D341Med (cell line): ENCODE measurements around the gene CAPG.

Source experiments
- DNase-seq: peaks from one replicate; pipeline ENCODE4 v3.0.0; 2012; ENCODE audit warnings: low spot score

The CAPG gene

DNA sequence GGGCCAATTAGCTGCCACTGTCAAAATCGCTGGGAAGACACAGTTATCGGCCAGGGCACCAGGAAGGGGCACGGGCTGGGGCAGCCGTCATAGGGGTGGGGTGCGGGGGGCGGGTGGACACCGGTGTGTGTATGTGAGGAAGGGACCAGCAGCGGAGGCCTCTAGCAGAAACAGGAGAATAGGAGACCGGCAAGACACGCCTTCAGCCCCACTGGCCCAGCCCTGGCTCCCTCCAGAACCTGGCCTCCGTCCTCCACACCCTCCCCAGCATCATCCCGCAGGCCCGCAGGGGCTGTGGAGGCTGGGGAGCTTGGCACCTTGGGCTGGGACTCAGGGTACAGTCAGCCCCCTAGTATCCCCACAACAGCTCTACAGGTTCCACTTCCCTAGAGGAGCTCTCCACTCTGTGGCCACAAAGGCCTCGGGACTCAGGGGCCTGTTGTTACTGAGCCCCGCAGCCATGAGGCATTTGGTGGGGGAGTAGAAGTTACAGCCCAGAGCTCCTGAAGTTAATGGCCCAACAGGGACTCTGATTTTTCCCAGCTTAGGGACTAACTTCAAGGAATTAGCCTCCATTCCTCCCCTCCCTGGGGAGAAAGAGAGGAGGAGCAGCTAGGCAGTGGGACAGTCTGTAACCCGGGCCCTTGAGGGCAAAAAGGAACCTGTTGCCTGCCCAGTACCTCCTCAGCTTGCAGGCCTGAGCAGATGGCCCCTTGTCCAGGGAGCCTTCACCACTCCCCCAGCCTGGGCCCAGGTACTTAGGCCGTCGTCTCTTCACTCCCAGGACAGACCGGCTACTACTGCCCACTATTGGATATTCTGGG lies 28.2 kb upstream of the CAPG start:
- DNase-seq = peak; percentile 54

DNA sequence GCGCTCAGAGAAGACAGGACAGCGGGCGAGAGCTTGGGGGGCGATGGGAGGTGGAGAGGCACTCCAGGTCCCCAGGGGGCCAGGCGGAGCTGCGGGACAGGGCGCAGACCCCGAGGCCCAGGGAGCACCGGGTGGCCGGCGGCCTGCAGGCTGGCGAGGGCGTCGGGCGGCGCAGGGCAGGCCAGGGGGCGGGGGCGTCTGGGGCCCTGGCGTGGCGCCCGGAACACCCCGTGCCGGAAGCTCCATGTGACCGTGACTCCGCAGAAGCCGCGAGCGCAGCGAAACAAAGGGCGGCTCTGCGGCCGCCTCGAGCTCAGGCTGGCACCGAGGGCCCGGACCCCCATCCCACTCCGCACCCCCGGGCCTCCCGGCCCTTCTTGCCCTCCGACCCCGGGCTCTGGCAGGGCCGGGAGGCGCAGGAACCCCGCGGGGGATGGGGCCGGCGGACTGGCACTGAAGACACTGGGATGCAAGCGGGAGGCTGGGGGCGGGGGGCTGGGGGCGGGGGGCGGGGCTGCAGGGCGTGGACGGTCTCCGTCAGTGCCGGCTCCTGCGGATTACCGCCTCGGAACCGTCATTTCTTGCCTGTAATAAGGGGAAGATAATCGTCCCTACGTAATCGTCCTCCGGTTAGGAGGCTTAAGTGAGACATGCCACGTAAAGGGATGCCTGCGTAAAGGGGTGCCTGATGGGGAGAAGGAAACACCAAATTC lies 27.5 kb upstream of the CAPG start:
- peak; percentile 94 for DNase-seq

DNA sequence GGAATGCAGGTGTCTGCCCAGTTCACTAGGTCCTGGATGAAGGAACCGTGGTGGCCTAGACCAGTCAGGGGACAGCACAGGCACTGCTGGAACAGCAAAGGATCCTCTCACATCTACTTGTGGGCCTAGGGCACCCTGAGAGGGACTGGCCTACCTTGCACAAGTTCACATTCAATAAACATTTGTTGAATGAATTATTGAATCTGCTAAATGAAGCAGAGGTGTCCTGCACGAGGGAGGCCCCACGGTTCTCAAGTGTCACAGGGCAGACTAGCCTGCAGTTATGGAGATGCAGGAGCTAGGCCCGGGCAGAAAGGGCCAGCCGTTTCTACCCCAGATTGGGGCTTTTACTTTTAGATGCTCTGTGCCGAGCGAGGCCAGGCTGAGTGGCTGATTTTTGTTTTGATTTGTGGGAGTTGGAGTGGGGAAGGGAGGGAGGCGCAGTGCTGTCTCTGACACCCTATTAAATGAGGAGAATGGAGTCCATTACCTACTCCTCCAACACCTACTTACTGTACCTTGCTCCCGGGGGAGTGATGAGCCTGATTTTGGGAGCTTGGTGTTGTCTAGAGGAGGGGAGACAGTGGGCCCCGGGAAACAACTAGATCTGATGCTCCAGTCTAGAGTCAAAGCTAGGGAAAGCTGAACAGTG lies 26.8 kb upstream of the CAPG start:
- DNase-seq = no peak

DNA sequence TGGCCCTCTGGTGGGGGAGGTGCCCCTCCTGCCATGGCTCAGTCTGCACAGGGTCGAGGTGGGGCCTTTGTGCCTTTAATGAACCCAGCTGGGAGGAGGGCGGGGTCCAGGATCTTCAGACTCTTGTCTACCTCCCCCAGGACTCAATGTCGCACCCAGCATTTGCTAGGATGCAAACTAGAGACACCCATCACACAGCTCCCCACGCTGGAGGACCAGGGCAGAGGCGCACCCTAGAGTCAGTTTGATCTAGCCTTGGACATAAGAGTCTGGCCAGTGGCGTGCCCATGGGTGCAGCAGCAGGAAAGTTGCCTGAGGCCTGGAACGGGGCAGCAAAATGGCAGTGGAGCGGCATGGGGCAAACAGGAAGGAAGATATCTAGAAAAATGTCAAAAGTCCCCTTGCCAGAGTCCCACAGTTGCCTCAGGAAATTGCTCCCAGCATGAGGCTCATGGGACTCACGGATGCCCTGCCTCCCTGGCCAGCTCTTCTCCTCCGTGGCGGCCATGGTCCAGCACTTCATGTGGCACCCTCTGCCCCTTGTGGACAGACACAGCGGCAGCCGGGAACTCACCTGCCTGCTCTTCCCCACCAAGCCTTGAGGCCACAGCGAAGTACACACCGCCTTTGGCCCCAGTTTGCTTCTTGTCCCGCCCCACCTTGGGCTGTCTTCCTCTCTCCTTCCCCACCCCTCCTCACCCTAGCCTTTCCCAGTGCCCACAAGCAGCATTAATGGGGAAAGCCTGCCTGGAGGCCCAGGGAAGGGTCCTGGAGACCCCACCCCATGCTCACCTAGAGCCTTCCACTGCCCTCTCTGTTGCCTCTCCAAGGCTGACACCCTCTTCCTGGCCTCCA lies 26.0 kb upstream of the CAPG start:
- no peak for DNase-seq

DNA sequence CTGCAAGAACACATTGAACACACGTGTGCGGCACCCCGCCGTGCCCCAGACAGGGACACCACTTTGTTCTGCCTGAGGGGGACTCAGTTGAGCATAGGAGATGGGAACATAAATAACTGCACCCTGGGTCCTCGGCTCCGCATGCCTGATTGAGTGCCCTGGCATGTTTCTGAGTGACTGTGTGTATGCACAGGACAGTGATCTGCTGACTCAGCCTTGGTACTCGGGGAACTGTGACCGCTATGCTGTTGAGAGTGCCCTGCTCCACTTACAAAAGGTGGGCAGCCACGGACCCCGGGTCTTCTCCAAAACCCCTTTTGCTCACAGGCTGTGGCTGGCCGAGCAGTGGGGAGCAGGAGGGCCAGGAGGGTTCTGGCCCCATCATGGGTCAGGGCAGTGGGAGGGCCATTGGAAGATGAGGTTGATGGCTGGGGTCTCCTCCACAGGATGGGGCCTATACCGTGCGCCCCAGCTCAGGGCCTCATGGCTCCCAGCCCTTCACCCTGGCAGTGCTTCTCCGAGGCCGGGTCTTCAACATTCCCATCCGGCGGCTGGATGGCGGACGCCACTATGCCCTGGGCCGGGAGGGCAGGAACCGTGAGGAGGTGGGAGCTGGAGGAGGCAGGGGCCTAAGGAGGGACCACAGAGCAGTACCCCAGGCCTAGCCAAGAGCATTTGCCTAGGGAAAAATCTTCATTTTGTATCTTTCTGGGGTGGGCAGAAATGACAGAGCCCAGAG lies 25.2 kb upstream of the CAPG start:
- no peak for DNase-seq

DNA sequence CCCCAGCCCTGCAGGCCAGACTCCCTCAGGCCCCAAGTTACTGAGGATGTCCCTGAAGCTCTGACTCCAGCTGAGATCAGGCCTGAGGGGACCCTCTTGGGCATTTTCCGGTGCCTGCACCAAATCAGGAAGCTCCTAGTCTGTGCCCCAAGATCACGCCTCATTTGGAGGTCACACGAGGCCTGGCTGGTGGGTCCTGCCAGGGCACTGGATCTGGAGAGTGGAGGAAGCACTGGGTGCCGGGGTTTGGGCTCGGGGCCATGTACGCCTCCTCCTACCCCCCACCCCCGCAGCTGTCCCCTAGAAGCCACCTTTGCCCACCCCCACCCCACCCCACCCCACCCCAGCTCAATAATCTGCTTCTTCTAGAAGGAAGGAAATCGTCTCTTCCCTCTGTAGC lies 24.5 kb upstream of the CAPG start:
- DNase-seq = no peak

DNA sequence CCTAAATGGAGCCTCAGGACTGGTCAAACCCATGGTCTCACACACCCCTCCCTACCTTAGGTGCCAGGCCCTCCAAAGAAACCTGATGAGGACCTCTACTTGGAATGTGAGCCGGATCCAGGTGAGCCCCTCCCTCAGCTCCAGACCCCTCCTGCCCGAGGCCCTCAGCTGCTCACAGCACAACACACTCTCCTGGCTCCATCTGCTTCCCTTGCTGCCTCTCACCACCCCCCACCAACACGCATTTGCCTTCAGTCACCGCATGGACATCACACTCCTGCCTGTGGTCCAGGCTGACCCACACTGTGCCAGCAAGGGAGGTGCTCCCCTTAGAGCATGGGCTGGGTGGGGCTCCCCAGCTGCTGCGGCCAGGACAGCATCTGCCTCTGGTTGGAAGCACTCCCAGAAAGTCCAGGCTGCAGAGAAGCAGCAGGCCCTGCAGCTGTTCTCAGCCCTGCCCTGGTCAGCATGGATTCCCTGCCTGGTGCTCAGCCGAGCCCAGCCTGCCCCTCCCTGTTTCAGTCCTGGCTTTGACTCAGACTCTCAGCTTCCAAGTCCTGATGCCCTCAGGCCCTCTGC lies 23.4 kb upstream of the CAPG start:
- no peak for DNase-seq

DNA sequence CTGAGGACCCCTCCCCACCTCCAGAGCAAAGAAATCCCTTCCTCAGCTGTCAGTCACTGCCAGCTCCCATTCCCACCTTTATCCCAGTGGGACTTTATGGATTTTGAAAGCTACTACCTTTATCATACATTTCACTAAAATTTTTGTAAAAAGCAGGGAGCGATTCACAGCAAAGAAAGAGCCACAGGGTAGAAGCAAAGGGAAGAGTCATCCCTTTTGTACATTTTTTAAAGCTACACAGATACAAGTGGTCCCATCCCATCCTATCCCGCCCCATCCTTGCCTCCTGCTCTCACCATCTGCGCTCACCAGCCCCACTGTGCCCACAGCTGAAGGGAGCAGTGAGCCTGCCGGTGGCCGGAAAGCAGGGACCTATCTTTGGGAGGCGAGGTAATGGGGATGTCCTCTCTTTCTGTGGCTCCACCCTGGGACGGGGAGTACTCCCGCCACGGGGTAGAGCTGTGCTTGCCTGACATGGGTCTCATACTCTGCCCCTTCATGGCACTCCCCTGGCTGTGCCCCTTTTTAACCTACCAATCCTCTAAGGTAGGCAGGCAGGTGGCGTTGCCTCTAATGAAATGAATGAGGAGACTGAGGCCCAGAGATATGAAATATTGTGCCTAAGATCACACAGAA lies 21.5 kb upstream of the CAPG start:
- no peak for DNase-seq

DNA sequence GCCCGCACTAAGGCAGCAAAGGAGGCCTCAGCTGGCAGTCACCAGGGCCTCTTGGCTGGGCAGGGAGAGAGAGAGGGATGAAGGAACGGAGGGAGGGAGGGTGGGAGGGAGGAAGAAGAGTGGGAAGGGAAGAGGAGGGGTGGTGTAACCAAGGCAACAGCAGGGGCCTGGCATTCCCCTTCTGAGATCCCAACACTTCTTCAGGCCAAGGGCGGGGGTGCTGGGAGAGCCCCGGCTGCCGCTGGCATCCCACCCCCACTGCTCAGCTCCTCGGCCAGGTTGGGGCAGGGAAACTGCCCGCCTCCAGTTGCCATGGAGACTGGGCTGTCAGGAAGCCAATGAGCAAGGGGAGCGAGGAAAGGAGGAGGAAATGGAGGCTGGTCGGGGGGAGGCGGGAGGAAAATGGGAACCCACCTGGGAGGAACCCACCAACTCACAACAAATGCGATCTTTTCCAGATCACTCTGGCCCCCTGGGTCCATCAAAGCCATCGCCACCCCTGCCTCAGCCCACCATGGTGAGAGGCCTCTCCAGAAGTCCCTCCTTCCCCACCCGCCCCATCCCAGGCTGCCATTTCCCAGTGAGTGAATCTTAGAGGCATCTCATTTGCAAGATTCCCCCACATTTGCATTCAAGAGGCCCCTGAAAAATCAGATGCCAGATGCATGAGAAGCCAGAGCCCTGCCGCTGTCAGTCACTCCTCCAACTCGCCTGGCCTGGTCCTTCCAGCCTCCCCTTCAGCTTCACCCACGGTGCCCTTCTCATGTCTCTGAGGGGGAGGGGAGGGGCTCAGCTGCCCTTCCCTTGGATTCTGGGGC lies 20.8 kb upstream of the CAPG start:
- no peak for DNase-seq

DNA sequence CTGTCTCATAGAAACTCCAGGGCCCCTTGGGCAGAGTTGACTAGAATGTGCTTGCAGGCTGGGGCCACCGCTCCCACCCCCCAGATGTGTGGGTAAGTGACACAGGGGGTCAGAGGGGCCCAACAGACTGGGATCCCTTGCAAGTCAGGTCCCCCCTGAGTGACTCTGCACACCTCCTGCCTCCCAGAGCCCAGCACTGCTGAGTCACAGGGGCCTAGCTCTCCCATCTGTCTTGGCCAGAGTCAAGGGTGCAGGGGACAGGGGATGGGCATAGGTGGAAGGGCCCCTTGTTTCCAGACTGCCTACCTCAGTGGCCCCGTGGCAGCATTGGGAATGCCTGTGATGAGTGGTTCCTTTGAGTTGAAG lies 19.7 kb upstream of the CAPG start:
- DNase-seq = no peak

DNA sequence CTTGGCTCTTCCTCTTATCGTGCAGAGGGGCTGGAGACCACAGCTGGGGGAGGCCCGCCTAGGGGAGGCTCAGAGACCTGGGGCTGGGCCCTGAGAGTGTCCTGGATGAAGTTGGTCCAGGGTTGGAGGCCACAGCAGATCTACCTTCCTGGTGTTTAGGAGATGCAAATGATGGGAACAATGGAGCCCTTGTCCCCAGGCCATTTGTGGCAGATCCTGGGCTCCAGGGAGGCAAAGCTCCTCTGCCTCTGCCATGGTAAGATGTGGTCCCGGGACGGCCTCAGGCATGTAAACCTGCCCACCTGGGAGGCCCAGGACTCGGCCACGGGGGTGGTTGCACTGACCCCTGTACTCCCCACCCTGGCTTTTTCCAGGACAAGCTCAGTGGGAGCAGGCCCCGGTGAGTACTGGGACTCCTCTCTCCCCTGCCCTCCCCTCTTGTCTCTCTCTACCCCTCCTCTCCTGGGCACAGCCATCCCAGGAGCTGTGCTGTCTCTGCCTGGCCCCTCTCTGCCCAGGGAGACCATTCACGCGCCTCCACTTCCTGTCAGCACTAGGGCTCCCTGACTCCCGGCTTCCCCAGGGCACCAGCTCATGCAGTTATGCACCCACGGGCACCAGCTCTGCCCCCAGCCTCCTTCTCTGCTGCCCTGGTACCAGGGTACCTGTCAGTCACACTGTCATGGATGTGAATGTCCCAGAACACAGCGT lies 19.2 kb upstream of the CAPG start:
- DNase-seq = no peak

DNA sequence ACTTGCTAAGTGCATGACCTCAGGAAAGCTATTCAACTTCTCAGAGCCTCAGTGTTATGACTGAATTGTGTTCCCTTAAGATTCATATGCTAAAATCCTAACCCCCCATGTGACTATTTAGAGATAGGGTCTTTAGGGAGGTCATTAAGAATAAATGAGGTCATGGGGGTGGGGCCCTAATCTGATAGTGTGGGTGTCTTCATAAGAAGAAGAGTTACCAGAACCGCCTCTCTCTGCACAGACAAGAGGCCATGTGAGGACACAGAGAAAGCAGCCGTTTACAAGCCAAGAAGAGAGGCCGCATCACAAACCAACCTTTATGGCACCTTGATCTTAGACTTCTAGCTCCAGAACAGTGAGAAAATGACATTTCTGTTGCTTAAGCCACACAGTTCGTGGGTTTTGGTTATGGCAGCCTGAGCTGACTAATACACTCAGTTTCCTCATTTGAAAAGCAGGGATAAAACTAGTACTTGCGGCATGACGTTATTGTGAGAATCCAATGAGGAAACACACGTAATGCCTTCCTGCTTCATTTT lies 18.2 kb upstream of the CAPG start:
- DNase-seq = no peak

DNA sequence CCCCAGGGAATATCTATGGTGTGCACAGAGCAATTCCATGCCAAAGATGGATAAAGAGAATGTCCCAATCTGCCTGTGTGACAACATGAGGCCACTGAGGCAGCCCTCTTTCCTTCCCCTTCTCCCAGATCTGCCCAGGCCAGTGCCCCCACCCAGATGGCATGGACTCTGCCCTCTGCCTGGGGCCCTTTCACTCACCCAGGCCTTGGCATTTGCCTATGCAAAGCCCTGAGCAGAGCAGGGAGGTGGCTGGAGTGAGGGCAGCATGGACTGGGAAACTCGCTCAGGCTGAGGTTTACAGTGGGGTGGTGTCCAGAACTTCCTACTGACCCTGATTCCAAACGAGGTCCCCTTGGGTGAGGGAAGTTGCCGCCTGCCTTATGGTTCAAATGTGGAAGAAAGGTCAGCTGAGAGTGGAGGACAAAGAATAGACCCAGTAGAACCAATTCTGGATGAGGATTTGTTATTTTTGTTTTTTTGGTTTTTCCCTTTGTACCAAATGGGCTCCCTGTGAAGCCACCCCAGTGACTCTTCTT lies 17.2 kb upstream of the CAPG start:
- DNase-seq = no peak

DNA sequence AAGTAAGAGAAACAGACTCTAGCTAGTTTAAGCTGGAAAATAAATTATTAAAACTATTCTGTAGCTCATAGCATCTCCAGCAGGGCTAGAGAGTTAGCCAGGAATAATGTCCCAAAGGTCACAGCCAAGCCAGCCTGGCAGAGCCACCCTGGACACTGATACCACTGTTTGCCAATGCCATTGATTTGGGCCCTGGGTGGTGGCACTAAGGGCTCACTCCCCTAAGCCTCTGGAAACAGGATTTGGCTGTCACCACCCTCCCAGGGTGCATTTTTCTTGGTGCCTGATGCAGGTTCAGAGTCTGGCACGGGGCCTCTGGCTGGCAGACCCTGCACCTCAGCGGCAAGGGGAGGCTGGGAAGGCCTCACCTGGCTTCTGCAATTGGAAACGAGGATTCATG lies 15.4 kb upstream of the CAPG start:
- DNase-seq = no peak

DNA sequence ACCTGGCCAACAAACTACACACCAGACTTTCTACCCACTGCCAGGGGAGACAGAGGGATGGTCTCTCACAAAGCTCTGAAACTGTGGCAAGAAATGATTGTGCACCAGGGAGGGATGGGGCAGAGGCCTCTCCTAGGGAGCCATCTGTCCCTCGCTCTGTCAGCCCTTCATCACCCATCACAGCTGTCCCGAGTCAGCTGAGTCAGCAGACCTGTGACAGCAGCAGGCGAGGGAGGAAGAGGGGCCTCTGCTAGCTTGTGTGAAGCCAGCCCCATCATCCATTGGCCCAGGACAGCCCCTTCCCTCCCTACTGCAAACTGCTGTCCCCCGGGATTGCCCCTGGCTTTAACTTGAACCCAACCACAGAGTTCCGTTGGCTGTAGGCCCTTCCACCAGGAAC lies 13.4 kb upstream of the CAPG start:
- no peak for DNase-seq

DNA sequence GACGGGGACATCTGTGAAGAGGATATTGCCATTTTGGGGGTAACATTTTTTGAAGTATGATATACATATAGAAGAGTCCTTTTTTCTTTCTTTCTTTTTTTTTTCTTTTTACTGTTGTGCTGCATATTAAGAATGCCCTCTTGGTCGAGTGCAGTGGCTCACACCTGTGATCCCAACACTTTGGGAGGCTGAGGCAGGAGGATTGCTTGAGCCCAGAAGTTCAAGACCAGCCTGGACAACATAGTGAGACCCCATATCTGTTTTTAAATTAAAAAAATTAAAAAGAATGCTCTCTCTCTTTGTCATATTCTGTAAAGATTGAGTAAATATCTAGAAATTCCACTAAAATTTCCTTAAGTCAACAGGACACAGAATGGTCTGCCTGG lies 11.9 kb upstream of the CAPG start:
- no peak for DNase-seq

DNA sequence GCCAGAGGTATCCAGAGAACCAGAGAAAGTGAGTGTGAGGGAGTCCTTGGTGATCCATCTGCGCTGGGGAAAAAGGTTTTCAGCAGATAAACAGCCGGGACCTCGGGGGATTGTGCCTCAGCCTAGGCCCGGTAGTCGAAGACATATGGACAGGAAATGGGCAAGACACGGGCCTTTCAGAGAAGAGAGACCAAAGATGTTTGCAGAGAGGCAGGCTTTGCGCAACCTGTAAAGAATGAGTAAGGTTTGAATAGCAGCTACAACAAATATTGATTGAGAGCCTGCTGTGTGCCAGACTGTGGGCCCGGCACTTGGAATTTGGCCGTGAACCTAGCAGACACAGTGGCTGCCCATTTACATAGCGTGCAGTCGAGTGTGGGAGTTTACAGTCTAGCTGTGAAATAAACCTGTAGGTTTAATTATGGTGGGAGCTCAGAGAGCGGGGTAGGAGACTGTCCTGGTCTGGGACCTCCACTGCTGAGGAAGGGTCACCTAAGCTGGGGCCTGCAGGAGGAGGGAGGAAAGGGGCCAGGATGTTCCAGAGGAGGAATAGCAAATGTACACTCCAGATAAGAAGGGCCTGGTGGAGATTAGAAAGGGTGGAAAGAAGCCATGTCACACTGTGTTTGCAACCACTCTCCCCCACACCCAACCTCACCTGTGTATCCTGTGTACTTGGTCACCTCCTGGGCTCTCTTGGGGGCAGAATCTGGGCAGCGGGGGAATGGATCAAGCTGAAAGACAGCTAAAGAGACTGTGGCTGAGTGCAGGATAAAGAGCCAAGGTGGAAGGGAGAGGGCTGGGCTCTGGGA lies 11.3 kb upstream of the CAPG start:
- no peak for DNase-seq
